ENCODE data around the gene PTCHD4.

Gene PTCHD4

DNA sequence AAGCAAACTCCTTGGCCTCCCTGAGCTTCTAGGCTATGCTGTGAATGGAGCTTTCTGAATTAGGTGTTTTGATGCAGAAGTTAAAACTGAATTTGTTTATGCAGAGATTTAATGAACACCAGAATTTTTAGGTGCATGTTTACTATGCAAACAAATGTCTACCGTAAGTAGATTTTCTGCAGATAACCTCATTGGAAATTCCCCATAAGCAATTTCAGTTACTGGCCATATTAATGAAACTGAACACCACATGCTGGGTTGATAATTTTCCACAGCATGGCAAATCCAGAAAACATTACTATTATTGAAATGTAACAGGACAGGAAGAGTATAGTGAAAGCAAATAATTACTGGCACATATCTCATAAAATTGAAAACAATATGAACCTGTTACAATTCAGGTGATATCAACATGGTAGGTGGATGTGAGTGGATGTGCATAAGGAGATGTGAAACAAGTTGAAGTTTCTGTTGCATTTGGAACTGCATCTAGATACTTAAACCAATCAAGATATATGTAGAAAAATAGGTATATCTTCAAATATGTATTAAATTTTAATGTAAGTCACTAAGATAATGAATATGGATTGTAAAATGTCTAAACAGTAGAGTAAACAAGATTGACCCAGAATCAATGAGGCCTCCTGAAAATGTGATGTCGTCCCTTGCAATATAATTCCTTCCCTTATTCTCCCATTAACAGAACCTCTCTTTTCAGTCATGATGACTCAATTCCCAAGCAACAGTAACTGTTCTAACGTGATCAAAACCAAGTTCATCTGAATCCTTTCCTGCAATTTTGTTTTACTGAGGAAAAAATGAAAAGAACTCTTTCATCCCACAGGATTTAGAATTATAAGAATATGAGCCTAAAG lies 11.0 kb downstream of the PTCHD4 start:
- no peak for DNase-seq (ENCODE audit: low read depth)

- no peak for DNase-seq (ENCODE audit: low read depth)
Measured at GRCh38 chr6:48098923-48099322, 12.1 kb downstream of the PTCHD4 start.

- DNase-seq (ENCODE audit: low read depth), result no peak
Measured at GRCh38 chr6:48092550-48093217, 18.3 kb downstream of the PTCHD4 start.

DNA sequence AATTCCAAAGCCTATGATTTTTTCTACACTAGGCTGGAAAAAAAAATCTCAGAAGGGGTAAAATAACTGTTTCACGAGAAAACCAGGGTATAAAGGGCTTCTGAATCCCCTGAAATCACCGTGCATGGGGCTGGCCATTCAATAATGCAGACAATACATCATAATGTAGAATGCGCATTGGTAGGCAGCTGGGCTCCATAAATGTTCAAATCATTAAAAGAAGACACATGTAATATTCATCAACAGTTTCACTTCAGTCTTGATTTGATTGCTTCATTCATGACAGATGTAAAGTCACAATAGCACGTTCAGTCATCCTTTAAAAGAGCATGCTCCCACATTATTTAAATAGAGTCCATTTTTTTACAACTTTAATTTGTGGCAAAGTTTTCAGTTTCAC lies 20.5 kb downstream of the PTCHD4 start:
- no peak for DNase-seq (ENCODE audit: low read depth)

- DNase-seq (ENCODE audit: low read depth), result no peak
Measured at GRCh38 chr6:48087448-48087847, 23.5 kb downstream of the PTCHD4 start.

DNA sequence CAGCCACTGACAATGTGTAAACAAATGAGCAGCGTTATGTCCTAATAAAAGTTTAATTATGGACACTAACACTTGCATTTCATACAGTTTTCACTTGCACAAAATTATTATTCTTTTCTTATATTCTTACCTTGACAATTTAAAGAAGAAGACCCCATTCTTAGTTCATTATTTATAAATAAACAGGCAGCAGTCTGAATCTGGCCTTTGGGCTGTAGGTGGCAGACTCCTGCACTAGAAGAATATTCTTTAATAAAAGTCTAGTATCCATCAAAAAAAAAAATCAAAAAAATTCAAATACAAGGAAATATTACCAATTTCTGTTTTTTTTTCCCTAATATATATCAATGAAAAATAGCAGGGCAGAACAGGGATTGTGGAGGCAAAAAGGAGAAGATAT lies 24.8 kb downstream of the PTCHD4 start:
- DNase-seq (ENCODE audit: low read depth), result no peak

DNA sequence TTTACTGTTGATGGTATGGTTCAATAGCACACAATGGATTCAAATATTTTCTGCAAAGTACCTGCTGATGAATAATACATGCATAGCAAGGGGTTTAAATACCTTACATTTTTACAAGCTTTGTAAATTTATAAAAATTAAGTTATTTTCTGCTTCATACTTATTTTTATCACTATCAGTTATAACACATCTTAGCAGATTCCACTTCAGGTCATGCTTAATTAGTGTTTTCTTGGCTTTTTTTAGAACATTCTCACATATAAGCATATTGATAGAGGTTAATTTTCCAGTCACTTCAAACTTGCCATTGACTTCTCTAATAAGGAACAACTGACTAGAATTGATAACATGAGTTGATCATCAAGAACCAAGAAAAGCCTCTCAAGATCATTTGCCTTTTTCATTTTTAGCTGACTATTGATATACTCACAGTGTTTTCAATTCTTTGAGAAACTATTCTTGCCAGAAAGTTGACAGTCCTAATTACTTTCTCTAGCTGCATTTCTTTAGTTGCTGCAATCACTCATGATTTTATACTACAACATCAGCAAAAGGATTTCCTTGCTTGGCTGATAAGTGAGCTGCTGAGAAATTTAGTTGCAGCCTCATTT lies 25.8 kb downstream of the PTCHD4 start:
- DNase-seq (ENCODE audit: low read depth), result no peak

- DNase-seq (ENCODE audit: low read depth), result no peak
Measured at GRCh38 chr6:48084201-48084600, 26.8 kb downstream of the PTCHD4 start.

GRCh38 chr6:48080227-48081009 lies 30.6 kb downstream of the PTCHD4 start:
- DNase-seq (ENCODE audit: low read depth), result no peak

DNA sequence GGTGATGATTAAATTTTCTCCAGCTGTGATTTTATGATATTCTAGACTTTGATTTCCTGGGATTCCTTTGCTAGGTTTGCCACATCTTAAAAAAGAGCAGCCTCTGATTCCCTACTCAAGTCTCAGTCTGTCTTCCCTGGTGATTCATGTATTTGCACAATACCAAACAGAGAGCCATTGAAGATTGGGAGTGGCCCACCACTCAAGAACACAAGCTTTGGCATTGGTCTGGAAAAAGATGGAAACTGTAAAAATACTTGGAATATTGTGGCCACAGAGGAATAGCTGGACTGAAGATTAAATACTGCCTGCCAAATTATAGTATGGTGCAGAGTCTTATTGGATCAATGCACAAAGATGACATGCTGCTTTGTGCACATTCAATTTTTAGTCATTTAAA lies 32.9 kb downstream of the PTCHD4 start:
- no peak for DNase-seq (ENCODE audit: low read depth)

DNA sequence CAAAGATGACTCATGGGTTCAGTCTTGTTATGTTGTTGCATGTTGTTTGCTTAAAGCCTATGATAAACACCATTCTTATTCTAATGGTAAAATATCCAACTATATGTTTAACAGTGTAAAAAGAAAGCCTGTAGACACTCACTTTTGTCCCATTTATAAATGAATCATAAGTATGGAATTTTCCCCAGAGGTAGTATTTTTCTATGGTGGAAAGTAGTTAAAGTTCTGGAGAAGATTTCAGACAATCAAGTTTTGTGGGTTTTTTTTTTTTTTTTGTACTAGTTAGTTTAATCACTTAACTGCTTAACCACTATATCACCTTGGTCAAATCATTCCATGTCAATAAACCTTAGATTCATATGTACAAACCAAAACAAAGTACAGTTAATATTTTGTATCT lies 35.8 kb downstream of the PTCHD4 start:
- no peak for DNase-seq (ENCODE audit: low read depth)

DNA sequence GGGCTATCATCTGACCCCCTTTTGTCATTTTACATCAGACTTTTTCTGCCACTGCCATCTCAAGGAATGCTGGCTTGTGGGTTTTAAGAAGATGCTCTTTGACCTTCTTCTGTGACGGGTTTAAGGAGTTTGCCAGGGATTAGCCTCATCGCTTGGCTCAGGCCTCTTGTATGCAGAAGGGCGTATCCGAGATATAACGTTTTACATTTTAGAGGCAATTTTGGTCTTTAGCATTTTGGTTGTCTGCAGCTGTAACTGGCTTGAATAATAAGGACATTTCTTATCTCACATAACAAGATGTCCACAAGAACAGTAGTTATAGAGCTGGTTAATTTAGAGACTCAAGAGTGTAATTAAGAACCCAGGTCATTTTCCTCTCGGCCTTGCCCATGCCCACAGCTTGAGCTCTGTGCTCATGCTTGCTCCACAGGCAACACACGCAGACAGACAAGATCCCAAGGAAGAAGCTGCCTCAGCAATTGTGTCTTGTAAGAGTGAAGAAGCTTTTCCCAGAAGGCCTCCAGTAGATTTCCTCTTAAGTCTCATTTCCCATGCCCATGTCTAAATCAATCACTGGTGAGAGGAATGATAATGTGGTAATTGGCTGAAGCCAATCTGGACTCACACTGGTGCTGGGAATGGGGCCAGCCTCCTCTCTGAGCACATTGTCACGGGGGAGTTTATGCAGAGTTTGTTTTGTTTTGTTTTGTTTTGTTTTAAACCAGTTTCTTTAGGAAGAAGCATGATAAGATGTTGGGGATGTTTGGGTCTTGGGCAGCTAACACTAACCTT lies 36.8 kb downstream of the PTCHD4 start:
- no peak for DNase-seq (ENCODE audit: low read depth)

- no peak for DNase-seq (ENCODE audit: low read depth)
Measured at GRCh38 chr6:48071833-48072232, 39.2 kb downstream of the PTCHD4 start.

DNA sequence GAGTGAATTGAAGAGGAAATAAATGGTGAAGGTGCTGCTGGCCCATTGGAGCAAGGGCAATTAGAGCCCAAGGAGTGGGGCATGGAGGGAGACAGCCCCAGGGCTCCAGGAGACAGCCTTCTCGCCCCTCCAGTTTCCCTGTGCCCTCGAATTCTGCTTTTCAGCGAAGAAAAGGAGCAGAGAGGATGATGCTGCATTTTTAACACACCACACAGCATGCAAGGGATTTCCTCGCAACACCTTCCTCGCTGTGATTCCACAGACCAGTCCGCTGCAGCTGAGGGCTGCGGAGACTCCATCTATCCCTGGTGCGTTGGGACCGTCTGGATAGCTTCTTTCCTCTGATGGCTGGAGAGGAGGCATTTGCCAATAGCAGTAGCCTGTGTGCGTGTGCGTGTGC lies 41.7 kb downstream of the PTCHD4 start:
- no peak for DNase-seq (ENCODE audit: low read depth)

DNA sequence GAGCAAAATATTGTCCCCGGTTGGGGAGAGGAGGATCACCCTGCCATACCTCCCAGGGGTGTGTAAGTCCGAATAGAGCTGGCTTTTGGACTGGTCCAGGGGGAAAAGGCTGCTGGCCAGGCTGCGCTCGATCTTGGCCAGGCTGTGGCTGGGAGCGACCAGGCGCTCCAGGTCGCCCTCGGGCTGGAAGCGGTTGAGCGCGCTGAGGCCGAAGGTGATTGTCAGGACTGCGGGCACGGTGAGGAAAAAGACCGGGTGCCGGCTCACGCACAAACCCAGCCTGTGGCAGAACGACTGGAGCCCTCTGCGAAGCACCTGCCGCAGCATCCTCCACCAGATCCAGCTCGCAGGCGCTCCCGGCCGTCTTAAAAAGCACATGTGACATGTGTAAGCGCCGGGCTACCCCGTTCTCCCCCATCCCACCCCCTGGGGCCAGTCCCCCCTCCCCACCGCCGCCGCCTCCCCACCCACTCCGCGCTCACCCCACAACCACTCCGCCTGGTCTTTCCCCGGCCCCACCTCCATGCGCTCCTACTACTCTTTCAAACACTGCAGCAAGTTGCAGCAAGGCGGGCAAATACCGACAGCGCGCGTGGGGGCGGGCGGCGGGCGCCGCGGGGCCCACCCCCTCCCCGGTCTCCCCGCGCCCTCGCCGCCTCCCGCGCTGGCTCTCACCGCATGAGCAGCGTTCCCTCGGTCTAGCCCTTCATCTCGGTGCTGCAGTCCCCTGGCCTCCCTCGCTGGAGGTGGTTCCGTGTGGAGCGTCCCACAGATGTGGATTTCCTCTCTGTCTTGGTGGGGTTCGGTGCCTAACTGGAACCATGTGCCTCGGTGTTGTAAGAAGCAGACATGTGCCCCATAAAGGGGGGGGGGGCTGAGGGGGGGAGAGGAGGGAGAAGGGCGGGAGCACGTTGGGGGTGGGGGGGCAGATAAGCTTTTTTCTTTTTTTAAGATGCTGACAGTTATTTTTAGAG lies 42.4 kb downstream of the PTCHD4 start:
- DNase-seq (ENCODE audit: low read depth), result no peak

DNA sequence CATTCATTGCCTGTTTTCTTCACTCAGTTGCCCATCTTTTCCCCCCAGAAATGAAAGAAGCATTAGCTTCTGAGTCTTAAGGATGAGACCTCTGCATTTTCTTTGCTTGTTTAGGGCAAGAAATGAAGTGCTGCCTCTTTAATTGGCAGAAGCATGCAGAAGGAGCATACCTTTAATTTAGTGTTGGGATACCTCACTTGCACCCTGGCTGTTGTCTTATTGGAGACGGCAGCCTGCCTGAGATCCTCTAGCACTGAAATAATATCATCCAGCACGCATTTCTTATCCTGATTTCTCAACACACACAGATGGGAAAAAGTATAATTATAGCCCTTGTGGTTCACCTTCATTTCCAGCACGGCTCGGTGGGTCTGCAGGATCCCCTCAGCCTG lies 43.1 kb downstream of the PTCHD4 start:
- no peak for DNase-seq (ENCODE audit: low read depth)

DNA sequence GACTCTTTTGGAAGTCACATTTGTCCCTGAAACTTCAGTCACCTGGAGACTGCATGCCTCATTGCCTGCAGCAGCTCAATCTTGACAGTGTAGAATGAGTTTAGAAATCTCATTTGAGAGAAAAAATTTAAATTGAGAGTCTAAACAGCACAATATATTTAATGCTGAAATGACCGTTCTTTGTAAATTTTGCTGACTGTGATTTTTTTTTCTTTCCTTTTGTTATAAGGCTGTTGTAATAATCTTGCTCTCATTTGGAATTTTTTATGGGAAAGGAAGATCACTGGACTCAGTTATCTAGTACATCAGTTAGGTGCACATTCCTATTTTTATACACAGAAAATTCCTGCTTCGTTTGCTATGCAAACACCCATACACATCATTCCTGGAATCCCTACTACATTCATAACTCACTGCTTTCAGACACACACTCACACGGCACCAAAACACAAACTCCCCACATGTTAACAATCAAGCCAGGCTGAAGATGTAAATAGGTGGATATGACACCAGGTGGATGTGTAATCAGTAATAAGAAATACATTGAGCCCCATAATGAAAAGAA lies 43.8 kb downstream of the PTCHD4 start:
- no peak for DNase-seq (ENCODE audit: low read depth)

- DNase-seq (ENCODE audit: low read depth), result no peak
Measured at GRCh38 chr6:48061265-48061990, 49.6 kb downstream of the PTCHD4 start.
